Measurements from ENCODE around the gene FGF14.
"Not testable (repeated sequence)": the region's sequence is repeated elsewhere in the genome, so short reads cannot be mapped to it uniquely, and the experiment has no call there.

The FGF14 gene

DNA sequence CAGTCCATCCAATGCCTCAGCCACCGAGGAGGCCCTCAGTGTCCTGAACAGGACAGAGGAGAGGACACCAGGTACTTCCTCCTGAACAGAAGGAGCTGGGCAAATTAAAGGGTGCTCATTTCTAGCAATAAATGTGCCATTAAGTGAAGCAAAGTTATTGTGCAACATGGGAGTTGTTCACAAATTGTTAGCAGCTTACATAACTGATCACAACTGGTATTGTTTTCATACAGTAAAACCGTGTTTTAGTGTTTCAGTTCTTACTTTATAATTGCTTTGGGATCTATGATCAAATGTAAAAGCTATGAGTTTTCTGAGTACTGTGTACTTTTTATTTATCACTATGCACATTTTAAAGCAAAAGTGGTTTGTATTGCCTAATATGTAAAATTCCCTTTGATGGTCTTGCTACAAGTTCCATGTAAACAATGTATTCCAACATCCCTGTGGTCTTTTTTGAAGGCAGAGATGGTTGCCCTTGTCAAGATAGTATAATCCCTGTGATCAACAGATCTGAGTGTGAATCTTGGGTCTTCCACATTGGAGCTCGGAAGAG lies 263.1 kb downstream of the FGF14 start:
- no peak for DNase-seq (ENCODE audit: low read depth)
- no peak overlapping the region for H3K4me3 ChIP-seq (ENCODE audit: low read depth, low read length)
- TF ChIP-seq, protein P1, sequence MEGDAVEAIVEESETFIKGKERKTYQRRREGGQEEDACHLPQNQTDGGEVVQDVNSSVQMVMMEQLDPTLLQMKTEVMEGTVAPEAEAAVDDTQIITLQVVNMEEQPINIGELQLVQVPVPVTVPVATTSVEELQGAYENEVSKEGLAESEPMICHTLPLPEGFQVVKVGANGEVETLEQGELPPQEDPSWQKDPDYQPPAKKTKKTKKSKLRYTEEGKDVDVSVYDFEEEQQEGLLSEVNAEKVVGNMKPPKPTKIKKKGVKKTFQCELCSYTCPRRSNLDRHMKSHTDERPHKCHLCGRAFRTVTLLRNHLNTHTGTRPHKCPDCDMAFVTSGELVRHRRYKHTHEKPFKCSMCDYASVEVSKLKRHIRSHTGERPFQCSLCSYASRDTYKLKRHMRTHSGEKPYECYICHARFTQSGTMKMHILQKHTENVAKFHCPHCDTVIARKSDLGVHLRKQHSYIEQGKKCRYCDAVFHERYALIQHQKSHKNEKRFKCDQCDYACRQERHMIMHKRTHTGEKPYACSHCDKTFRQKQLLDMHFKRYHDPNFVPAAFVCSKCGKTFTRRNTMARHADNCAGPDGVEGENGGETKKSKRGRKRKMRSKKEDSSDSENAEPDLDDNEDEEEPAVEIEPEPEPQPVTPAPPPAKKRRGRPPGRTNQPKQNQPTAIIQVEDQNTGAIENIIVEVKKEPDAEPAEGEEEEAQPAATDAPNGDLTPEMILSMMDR (IDR thresholded peaks at IDR 0.05; ENCODE audit: low read depth, low read length, missing control alignments) = no peak

DNA sequence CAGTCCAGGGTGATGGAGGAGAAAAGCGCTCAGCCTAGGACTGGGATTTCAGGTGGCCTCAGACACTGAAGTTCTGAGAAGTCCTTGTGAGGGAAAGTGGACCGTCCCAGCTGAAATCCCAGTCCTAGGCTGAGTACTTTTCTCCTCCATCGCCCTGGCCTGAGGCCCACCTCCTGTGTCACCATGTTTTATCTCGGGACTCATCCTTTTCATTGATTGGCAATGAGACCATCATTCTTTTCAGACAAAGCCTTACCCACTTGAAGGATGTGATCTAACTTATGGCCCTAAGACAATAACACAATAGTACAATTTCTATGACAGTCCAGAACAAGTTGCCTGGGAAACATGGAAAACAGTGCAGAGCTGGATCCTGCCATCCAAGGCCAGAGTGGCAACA lies 263.9 kb downstream of the FGF14 start:
- DNase-seq (ENCODE audit: low read depth); H3K4me3 ChIP-seq (ENCODE audit: low read depth, low read length): not testable (repeated sequence)

DNA sequence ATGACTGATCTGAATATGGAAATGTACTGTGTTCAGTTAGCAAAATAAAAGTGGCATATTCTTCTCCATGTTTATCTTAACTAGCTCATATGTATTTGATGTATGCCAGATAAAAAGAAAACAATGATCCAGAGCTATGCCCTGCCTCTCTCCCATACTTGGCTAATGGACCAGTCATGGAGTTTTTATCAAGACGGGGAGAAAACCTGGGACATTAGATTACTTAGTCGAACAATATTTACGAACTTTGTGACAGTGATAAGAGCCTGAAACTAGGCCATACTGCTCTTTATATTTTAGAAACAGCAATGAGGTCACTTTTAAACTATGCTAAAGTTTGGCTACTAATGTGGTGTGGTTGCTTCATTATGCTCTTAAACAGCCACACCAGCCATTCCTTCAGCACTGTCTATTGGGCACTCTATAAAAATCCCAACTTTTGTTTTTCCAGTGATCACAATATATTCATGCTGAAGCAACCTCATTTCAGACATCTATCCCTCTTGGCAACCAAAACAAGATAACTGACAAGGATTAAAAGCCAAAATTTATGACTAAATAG lies 265.0 kb downstream of the FGF14 start:
- TF ChIP-seq, protein P1 (IDR thresholded peaks at IDR 0.05; ENCODE audit: low read depth, low read length, missing control alignments) = no peak
- no peak overlapping the region for H3K4me3 ChIP-seq (ENCODE audit: low read depth, low read length)
- no peak for DNase-seq (ENCODE audit: low read depth)

DNA sequence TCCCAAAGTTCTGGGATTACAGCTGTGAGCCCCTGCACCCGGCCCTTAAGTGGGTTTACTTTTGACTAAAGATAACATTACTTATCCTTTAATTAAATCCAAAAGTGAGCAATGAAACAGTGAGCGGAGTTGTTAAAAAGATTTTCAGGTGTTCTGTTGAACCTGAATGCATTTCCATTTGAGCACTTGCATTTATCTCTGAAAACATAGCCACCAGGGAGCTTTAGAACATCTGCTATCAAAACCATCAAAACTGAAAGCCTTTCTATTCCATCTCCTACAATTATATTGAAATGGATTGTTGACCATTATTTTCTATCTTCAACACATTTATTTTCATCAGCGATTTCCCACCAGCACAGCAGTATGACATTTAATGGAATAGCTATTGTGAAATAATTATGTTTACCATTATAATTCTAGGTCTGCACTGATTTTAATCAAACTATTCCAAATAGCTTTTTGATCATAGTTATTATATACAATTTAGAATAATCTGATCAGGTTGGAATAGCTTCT lies 269.0 kb downstream of the FGF14 start:
- no peak for DNase-seq (ENCODE audit: low read depth)
- TF ChIP-seq, protein P1 (IDR thresholded peaks at IDR 0.05; ENCODE audit: low read depth, low read length, missing control alignments) = no peak

DNA sequence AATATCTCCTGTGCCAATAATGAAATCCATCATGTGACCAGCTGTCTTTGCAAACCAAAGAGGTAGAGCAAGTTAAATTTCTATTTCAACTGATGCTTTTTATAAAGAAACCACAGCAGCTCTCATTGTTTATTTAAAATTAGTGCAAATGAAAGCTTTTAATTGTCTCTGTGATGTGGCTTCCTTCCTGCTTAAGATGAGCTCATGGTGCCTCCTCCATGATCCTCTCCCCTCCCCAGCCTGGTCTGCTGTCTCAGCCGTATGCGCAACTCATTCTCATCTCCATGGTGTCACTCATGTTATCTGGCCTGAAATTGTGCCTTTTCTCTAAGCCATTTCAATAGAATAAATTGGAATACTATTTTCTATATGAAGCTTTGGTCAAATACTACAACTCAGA lies 270.6 kb downstream of the FGF14 start:
- TF ChIP-seq, protein P1 (IDR thresholded peaks at IDR 0.05; ENCODE audit: low read depth, low read length, missing control alignments) = no peak
- no peak for DNase-seq (ENCODE audit: low read depth)
- H3K4me3 ChIP-seq (ENCODE audit: low read depth, low read length) = no peak overlapping the region

More for the DNA sequence above, 269.0 kb downstream of the FGF14 start:
- H3K4me3 ChIP-seq (ENCODE audit: low read depth, low read length) = no peak overlapping the region

DNA sequence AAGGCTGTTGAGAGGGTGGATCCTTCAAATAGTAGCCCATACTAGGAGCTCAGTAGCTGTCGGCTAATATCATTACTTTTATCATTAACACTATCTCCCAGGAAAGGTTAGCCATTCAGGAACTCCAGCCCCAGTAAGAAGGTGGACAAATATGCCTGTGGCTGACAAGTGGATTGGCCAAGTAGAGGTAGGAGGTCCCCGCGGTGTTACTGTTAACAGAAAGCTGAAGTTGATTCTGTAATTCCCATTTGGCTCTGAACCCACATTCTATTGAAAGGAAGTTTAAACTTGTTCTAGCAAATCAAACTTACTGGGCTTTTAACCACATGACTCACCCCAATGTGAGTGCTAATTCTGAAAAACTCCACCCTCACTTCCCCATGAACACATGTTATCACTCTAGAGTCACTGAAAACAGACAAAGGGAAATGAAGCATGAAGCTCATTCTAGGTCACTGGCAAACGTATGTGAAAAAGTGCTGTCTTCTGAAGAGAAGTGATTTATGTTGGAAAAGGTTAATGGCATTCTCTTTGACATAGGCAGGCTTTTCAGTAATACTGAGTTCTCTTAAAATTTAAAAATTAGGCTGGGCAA lies 273.5 kb downstream of the FGF14 start:
- no peak overlapping the region for H3K4me3 ChIP-seq (ENCODE audit: low read depth, low read length)
- no peak for DNase-seq (ENCODE audit: low read depth)
- TF ChIP-seq, protein P1 (IDR thresholded peaks at IDR 0.05; ENCODE audit: low read depth, low read length, missing control alignments) = no peak

DNA sequence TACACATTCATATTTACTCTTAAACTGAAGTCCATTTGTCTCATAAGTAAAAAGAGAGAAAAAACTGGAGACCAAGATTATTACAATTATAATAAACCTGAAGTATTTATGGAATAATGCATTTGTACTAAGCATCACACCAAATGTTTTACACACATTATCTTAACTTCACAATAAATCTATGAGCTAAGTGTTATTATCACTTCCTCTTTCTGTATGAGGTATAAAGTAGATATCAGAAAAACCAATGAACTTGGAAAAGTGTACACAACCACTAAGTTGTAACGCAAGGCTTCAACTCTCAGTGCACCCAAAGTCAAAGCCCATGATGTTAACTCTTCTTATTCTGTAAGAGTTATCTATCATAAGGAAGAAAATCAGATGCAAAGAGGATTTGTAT lies 274.7 kb downstream of the FGF14 start:
- TF ChIP-seq, protein P1 (IDR thresholded peaks at IDR 0.05; ENCODE audit: low read depth, low read length, missing control alignments) = no peak
- H3K4me3 ChIP-seq (ENCODE audit: low read depth, low read length) = no peak overlapping the region
- DNase-seq (ENCODE audit: low read depth) = no peak
